Gastroesophageal sphincter (tissue), 4 donors: ENCODE measurements around the gene UVRAG. TPM values are rescaled to one million over a fixed set of nuclear protein-coding genes. Genes with fewer than 3 reads are reported as not detected.
"Not testable (repeated sequence)": the region's sequence is repeated elsewhere in the genome, so short reads cannot be mapped to it uniquely, and the experiment has no call there.

Experiments used
- ATAC-seq: fragments of 150-250 bp; one replicate; pipeline ENCODE4 v1.9.1; 2016; ENCODE audit warnings: mild to moderate bottlenecking, moderate library complexity
- H3K27ac ChIP-seq, 4 donors: fragments of 200-600 bp; sonication (generic) in 3 of 4; 1 replicate in 3 of 4; 2 replicates in 1 of 4; pipeline ENCODE4 v1.5.1; 2016 to 2019
- H3K27me3 ChIP-seq: fragments of 200-600 bp; sonication (generic); one replicate; pipeline ENCODE4 v1.5.1; 2019
- H3K36me3 ChIP-seq, 2 donors: fragments of 200-600 bp; sonication (generic); one replicate each; pipeline ENCODE4 v1.5.1; 2019; ENCODE audit warnings: control low read depth in 1 of 2
- H3K4me1 ChIP-seq, 3 donors: fragments of 200-600 bp; sonication (generic); 1 replicate in 2 of 3; 2 replicates in 1 of 3; pipeline ENCODE4 v1.5.1; 2016 to 2019; ENCODE audit warnings: control low read depth in 2 of 3
- H3K4me3 ChIP-seq, 2 donors: fragments of 200-600 bp; sonication (generic); one replicate each; pipeline ENCODE4 v1.5.1; 2019; ENCODE audit warnings: mild to moderate bottlenecking in 1 of 2, moderate library complexity in 1 of 2
- H3K9me3 ChIP-seq, 3 donors: fragments of 200-600 bp; sonication (generic); one replicate each; pipeline ENCODE4 v1.5.1; 2017 to 2019; ENCODE audit warnings: control low read depth in 2 of 3
- CTCF ChIP-seq, 4 experiments: fragments of 200-600 bp in 2 of 4; fragments of 450-650 bp in 2 of 4; sonication (generic) in 1 of 4; IDR thresholded peaks; one replicate each; pipeline ENCODE4 v1.5.1; 2017 to 2019; ENCODE audit warnings: antibody characterized with exemption in 4 of 4, mild to moderate bottlenecking in 2 of 4, moderate library complexity in 2 of 4
- EP300 ChIP-seq: sonication (generic); formaldehyde crosslinking; IDR thresholded peaks from one replicate; pipeline ENCODE4 v1.6.1; 2017; ENCODE audit warnings: antibody characterized with exemption, mild to moderate bottlenecking
- POLR2A ChIP-seq, 2 donors: fragments of 450-650 bp; IDR thresholded peaks; one replicate each; pipeline ENCODE4 v1.6.1; 2017; ENCODE audit warnings: antibody characterized with exemption in 2 of 2, mild to moderate bottlenecking in 2 of 2, moderate library complexity in 1 of 2
- POLR2AphosphoS5 ChIP-seq: sonication (generic); formaldehyde crosslinking; IDR thresholded peaks from one replicate; pipeline ENCODE4 v1.6.1; 2017; ENCODE audit warnings: antibody characterized with exemption
- WGBS, 2 donors: methylation state at CpG; one replicate each; pipeline ENCODE4 v1.1.5; 2018; ENCODE audit warnings: low coverage in 1 of 2; 5-methylcytosine and 5-hydroxymethylcytosine counted together
- total RNA-seq, 4 donors: library from RNA; depleted of rRNA; stranded (reverse); fragments of >200 nt; gene quantifications; one replicate each; pipeline ENCODE4 v1.1.0, GENCODE V29; 2016

UVRAG gene
- total RNA-seq, 4 donors from 2014 or later: 28.1 to 50.1 (median 34.7) TPM

GRCh38 chr11:75872887-75873416 lies 57.9 kb downstream of the UVRAG start:
- TF ChIP-seq CTCF (IDR thresholded peaks at IDR 0.05): no peak
- 51 to 57% methylated on average over 3 to 4 of the region's 5 CpGs for WGBS, 2 donors
- H3K9me3 ChIP-seq: no peaks in the 10 kb centered on the region
- H3K27me3 ChIP-seq: no peaks in the 10 kb centered on the region
- no peak for ATAC-seq
- peaks cover 0 to 22% (median 3%) of the 10 kb centered on the region in 3 donors for H3K4me1 ChIP-seq
- H3K4me3 ChIP-seq: no peak overlapping the region
- H3K36me3 ChIP-seq: no peaks in the 10 kb centered on the region
- H3K27ac ChIP-seq: no peak overlapping the region

GRCh38 chr11:75873417-75874221 lies 58.6 kb downstream of the UVRAG start:
- H3K9me3 ChIP-seq: no peaks in the 10 kb centered on the region
- H3K27ac ChIP-seq: no peak overlapping the region
- H3K36me3 ChIP-seq: no peaks in the 10 kb centered on the region
- peaks cover 0 to 17% (median 3%) of the 10 kb centered on the region in 3 donors for H3K4me1 ChIP-seq
- no peak for ATAC-seq
- TF ChIP-seq CTCF (IDR thresholded peaks at IDR 0.05) (no peak), EP300 (no peak), POLR2AphosphoS5 (no peak), POLR2A (IDR thresholded peaks at IDR 0.05) (no peak)
- H3K27me3 ChIP-seq: no peaks in the 10 kb centered on the region
- WGBS, 2 donors: 62 to 78% methylated on average over 5 to 8 of the region's 8 CpGs
- no peak overlapping the region for H3K4me3 ChIP-seq

- TF ChIP-seq EP300 (no peak), CTCF (IDR thresholded peaks at IDR 0.05) (no peak), POLR2AphosphoS5 (no peak), POLR2A (IDR thresholded peaks at IDR 0.05) (no peak)
- Histone ChIP-seq H3K4me1 (peaks cover 0 to 17% (median 3%) of the 10 kb centered on the region in 3 donors), H3K27me3 (no peaks in the 10 kb centered on the region), H3K4me3 (no peak overlapping the region), H3K36me3 (no peaks in the 10 kb centered on the region), H3K27ac (no peak overlapping the region), H3K9me3 (no peaks in the 10 kb centered on the region)
- 78 to 86% methylated on average over 4 to 5 of the region's 5 CpGs for WGBS, 2 donors
- no peak for ATAC-seq
These were observed 59.8 kb downstream of the UVRAG start for GRCh38 chr11:75874684-75875341.

GRCh38 chr11:75877327-75877726 lies 62.3 kb downstream of the UVRAG start:
- not testable (repeated sequence) for H3K27me3 ChIP-seq, H3K9me3 ChIP-seq, ATAC-seq, H3K27ac ChIP-seq, H3K4me3 ChIP-seq
- Histone ChIP-seq H3K36me3 (peaks cover 0 to 19% of the 10 kb centered on the region in 2 donors), H3K4me1 (peaks cover 0 to 17% (median 3%) of the 10 kb centered on the region in 3 donors)
- 91% methylated on average over 4 of the region's 27 CpGs; no CpG with 5 or more reads in 1 of the 2 donors for WGBS, 2 donors

- H3K27ac ChIP-seq, H3K9me3 ChIP-seq, H3K4me3 ChIP-seq, ATAC-seq, H3K27me3 ChIP-seq: not testable (repeated sequence)
- no CpG with 5 or more reads among the region's 33 CpGs for WGBS, 2 donors
- H3K36me3 ChIP-seq: peaks cover 0 to 19% of the 10 kb centered on the region in 2 donors
- H3K4me1 ChIP-seq: peaks cover 0 to 14% (median 3%) of the 10 kb centered on the region in 3 donors
These were observed 62.9 kb downstream of the UVRAG start for GRCh38 chr11:75877931-75878330.

GRCh38 chr11:75878933-75879332 lies 63.9 kb downstream of the UVRAG start:
- peaks cover 0 to 4% (median 0%) of the 10 kb centered on the region in 3 donors for H3K4me1 ChIP-seq
- H3K27ac ChIP-seq: no peak overlapping the region
- ATAC-seq: no peak
- 68 to 74% methylated on average over 2 of the region's 2 CpGs for WGBS, 2 donors
- TF ChIP-seq POLR2AphosphoS5 (no peak), EP300 (no peak), POLR2A (IDR thresholded peaks at IDR 0.05) (no peak), CTCF (IDR thresholded peaks at IDR 0.05) (no peak)
- H3K4me3 ChIP-seq: no peak overlapping the region
- no peaks in the 10 kb centered on the region for H3K27me3 ChIP-seq
- H3K9me3 ChIP-seq: no peaks in the 10 kb centered on the region
- peaks cover 0 to 19% of the 10 kb centered on the region in 2 donors for H3K36me3 ChIP-seq
